Hair follicle dermal papilla cell (primary cell): Measurements from ENCODE around the gene NKAPL. TPM values are rescaled to one million over a fixed set of nuclear protein-coding genes. Genes with fewer than 3 reads are reported as not detected.

Experiments used
- total RNA-seq: library from RNA; depleted of rRNA; stranded (reverse); fragments of >200 nt; gene quantifications from 2 replicates; pipeline ENCODE4 v1.2.3, GENCODE V29; 2012

Gene NKAPL
- 0.65 and 0.73 TPM in 2 replicates for total RNA-seq

DNA sequence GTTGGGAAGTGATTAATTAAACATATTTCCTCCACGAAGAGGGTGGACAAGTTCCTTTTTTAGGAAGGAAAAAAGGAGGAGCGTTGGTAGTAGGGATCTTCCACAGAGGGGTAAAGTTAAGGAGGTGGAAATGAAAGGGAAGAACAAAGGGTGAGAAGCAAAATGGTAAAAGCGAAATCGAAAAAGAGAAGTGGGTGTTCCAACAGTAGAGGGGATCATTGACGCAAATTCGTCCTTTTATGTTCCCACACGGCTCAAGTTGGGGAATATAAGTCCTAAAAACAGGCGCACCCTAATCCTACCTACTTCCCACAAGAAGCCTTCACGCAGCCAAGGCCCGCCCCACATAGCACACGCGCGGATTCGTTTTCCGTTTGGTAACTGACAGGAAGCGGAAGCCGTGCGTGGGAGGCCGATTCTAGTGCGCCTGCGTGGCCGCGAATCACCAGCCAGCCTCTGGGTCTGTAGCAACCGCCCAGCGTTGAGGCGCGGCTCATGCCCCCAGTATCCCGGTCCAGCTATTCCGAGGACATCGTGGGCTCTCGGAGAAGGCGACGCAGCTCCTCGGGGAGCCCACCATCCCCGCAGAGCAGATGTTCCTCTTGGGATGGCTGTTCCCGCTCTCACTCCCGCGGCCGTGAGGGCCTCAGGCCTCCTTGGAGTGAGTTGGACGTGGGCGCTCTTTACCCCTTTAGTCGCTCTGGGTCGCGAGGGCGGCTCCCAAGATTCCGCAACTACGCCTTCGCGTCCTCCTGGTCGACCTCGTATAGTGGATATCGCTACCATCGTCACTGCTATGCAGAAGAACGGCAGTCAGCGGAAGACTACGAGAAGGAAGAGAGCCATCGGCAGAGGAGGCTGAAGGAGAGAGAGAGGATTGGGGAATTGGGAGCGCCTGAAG, at the start of gene NKAPL:
TSS of gene NKAPL (plus strand) at position 421 of the 901 bp plus-strand sequence. CDS start at position 496, 75 bp downstream.

DNA sequence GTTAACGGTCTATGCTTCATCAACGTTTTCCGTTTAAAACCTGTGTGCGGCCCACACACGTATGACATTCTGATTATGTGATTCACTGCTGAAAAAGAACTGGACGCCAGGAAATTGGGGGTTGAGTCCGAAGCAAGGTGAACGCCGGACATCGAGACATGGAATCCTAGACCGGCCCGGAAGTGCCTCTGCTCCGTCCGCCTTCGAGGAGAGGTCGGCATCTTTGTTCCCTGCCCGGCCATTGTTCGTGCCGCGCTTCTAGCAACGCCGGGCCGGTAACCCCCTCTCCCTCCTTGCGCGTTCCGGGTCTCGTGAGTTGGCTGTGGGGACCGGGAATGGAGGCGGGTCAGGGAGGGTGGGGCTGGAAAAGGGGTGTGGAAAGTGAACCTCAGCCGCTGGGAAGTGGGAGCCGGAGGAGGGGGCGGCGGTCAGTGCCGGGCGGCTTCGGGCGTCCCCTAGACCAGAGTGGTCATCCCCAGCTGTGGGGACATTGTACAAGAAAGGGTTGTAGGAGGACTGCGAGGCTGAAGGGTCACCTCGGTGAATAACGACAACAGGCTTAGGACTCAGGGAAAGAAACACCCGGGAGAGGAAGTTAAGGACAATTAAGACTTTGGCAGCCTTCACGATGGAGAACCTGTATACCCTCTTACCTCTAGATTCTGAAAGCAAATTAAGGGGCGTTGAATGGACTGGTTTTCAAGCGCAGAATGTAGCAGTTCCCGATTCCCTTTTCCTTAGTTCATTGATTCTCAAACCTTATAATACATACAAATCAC, 33.9 kb upstream of the NKAPL start, which contains the start of gene ZSCAN9:
TSS of gene ZSCAN9 (plus strand) at position 220 of the 779 bp plus-strand sequence. CDS start 1,810 bp downstream, outside the sequence.

DNA sequence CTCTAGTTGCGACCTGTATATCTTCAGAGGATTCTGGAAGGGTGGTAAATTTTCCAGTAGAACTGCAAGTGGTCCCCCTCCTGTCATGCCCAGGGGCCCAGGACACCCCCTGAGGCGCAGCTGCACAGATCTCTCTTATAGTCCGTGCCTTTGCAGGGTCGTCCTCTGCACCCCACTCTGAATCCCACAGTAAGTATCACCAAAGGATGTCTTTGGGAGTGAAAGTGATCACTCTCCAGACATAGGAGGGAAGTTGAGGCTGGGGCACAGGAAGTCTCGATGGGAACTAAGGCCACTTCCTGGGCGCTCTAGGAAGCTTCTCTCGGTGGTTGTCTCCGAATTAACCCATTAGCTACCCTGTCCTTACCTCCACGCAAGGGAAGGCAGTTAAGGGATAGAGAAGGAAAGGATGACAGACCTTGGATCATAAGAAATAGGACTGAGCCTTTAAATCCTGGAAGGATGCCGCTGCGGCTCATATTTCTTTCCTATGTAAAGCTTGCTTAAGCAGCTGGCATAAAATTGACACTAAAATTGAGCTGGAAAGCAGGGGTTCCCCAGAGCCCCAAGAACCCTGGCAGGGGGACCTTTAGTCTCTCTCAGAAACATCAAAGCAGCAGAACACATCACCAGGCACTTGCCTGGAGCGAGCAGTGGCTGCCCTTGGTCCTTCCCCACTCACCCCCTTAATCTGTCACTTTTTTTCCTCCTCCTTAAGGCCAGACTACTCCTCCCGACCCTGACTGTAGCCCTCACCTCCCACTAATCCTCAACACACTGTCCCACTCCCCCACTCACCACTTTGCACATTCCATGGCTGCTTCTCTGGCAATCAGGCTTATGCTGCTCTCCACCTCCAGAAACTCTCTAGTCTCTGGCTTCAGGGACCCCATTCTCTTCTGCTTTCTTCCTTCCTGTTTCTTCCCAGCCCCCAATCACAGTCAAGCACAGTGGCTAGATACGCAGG, 6.8 kb upstream of the NKAPL start, which contains the start of gene ZKSCAN4:
TSS of gene ZKSCAN4 (minus strand) at position 261 of the 967 bp plus-strand sequence. CDS start 289 bp downstream, outside the sequence.

DNA sequence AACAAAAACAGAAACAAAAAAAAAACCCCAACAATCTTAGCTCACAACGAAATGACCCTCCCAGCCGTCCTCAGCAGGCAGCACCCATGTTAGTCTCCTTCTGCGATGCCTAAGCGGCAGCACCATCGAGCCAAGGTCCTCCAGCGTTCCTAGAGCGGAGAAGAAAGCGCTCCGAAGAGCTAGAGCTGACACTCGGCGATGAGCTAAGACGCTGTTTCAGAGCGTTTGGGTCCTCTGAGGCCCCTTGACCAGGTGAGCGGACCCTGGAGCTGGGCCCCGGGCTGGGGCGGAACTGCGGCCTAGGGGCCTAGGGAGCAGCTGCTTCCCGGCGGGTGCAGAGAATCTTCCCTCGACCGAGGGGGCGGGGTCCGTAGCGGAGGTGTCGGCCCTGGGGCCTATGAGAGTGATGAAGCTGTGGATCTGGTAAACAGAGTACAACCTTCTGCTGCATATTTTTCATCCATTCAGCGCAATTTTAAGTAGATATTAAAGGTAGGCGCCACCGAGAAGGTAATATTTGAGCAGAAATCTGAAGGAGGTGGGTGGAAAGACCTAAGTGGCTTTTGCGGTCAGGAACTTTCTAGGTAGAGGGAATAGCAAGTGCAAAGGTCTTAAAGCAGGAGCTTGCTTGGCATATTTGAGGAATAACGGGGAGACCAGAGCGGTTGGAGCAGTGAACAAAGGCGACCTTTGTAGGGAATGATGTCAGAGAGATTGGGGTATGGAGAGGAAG, 8.0 kb downstream of the NKAPL start, which contains the start of gene ZSCAN26:
TSS of gene ZSCAN26 (plus strand) at position 182 of the 733 bp plus-strand sequence. CDS start 4,777 bp downstream, outside the sequence.

DNA sequence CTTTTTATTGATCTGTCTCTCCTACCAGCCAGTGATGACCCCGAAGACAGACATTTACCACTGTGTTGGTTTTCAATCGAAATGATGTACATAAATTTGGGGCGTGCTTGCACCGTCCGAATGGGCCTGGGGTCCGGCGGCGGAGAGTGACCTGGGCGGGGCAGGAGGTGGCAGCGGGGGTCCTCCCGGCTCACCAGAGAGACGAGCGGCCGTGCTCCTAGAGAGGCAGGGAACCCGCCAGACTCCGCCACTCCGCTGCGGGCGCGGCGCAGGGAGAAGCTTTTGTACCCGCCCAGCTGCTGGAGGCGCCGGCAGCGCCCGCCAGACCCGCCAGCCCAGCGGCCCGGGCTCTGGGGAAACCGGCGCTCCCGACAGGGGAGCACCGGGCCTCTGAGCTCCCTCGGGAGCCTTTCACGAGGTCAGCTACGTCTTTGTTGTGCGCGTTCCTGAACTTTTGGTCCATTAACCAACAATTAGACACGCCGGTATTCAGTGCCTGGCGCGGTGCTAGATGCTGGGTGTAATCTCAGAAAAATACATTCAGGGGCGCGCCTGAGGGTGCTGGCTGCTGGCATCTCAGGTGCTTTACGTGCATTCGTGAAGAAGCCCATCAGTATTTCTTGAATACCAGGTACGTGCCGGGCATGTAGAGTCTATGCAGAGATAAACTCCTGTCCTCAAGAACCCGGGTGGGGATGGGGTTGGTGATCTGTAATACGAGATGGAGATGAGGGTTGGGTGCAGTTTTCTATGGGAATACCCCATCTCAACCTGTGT, 22.4 kb downstream of the NKAPL start, which contains the start of gene PGBD1:
TSS of gene PGBD1 (plus strand) at position 285 of the 777 bp plus-strand sequence. CDS start 2,242 bp downstream, outside the sequence.

Other genes starting within 250 kb of the NKAPL start
- gene ZNF165, start 178.7 kb upstream of the NKAPL start, total RNA-seq: 0.32 and 0.49 TPM in 2 replicates
- gene ZSCAN16, start 134.7 kb upstream of the NKAPL start, total RNA-seq: 1.9 and 2.7 TPM in 2 replicates
- gene ZKSCAN8, start 117.4 kb upstream of the NKAPL start, total RNA-seq: 24.4 and 31.2 TPM in 2 replicates
- gene ZSCAN9, start 34.0 kb upstream of the NKAPL start, total RNA-seq: 9.6 and 14.6 TPM in 2 replicates
- gene ZKSCAN4, start 7.0 kb upstream of the NKAPL start, total RNA-seq: 4.5 and 6.0 TPM in 2 replicates
- 20.3 and 24.7 TPM in 2 replicates for gene ZSCAN26, start 7.8 kb downstream of the NKAPL start, total RNA-seq
- 5.3 and 7.0 TPM in 2 replicates for gene PGBD1, start 22.3 kb downstream of the NKAPL start, total RNA-seq
- 1.3 and 2.3 TPM in 2 replicates for gene ZSCAN31, start 76.9 kb downstream of the NKAPL start, total RNA-seq
- gene ZKSCAN3, start 90.7 kb downstream of the NKAPL start, total RNA-seq: 2.6 and 3.1 TPM in 2 replicates
- 6.7 and 7.2 TPM in 2 replicates for gene ZSCAN12, start 140.4 kb downstream of the NKAPL start, total RNA-seq
- gene ZSCAN23, start 184.2 kb downstream of the NKAPL start, total RNA-seq: 4.0 and 4.5 TPM in 2 replicates